K562 (cell line): Measurements from ENCODE around the gene CYP2W1. TPM values are rescaled to one million over a fixed set of nuclear protein-coding genes. Genes with fewer than 3 reads are reported as not detected.

Source experiments
- ATAC-seq: fragments of 200-7000 bp; cut with Tn5 transposase; 3 replicates; pipeline ENCODE4 v1.9.1; 2020; ENCODE audit warnings: moderate library complexity
- BruUV-seq: library from RNA; stranded (reverse); fragments of 400-500 nt; replicated peaks from 2 replicates; lab custom pipeline; 2021; lab: Mats Ljungman, UMichigan
- CTCF ChIA-PET: fragments of 300-600 bp; formaldehyde crosslinking; extraction: SDS; loops from one replicate; lab custom pipeline; 2021; ENCODE audit warnings: low intra/inter-chr PET ratio; lab: Yijun Ruan, JAX
- POLR2A ChIA-PET: fragments of 300-600, 350-650 bp; sonication (Branson Sonifier 250); formaldehyde crosslinking; extraction: SDS; loops from one replicate; lab custom pipeline; 2021; ENCODE audit warnings: antibody characterized with exemption, inconsistent platforms; lab: Yijun Ruan, JAX
- DNase-seq, 4 experiments: peaks; one replicate each; pipeline versions ENCODE4 v3.0.0 to v3.0.0-alpha.2; 2011 to 2018; ENCODE audit warnings: low spot score in 3 of 4, mixed read lengths in 3 of 4; ENCODE audit errors: extremely low read depth in 1 of 4
- FAIRE-seq: peaks from 2 replicates; lab custom pipeline; 2011; peaks lifted over from hg19 to GRCh38; lab: Jason Lieb, UNC
- H2AFZ ChIP-seq: 2 replicates; pipeline ENCODE4 v1.6.0; 2011; ENCODE audit warnings: low read depth, low read length, control low read depth, inconsistent platforms
- H3K27ac ChIP-seq: fragments of 200-600 bp; 3 replicates; pipeline ENCODE4 v1.8.0; 2011; ENCODE audit warnings: low read depth, mild to moderate bottlenecking, control low read depth, inconsistent platforms, low read length, moderate library complexity, mixed read lengths; ENCODE audit errors: extremely low read depth
- H3K27me3 ChIP-seq, 2 experiments: fragments of 300-600 bp in 1 of 2; 2 replicates in 1 of 2; 3 replicates in 1 of 2; pipeline versions ENCODE4 v1.6.0 to v1.8.0; 2011; ENCODE audit warnings: inconsistent platforms in 2 of 2, low read length in 2 of 2, mild to moderate bottlenecking in 1 of 2, mixed read lengths in 1 of 2, moderate library complexity in 1 of 2; ENCODE audit not compliant: control insufficient read depth in 2 of 2, insufficient read depth in 2 of 2
- H3K36me3 ChIP-seq: fragments of 300-600 bp; 3 replicates; pipeline ENCODE4 v1.8.0; 2011; ENCODE audit warnings: mild to moderate bottlenecking, low read length, inconsistent platforms; ENCODE audit not compliant: control insufficient read depth, insufficient read depth
- H3K4me1 ChIP-seq, 2 experiments: fragments of 200-600 bp in 1 of 2; replicated peaks in 1 of 2; 2 replicates in 1 of 2; 3 replicates in 1 of 2; pipeline versions ENCODE4 v1.5.1 to v1.8.0; 2011; ENCODE audit warnings: inconsistent platforms in 2 of 2, low read length in 2 of 2, mild to moderate bottlenecking in 1 of 2, mixed read lengths in 1 of 2, moderate library complexity in 1 of 2; ENCODE audit not compliant: control insufficient read depth in 2 of 2, insufficient read depth in 2 of 2
- H3K4me2 ChIP-seq: 2 replicates; pipeline ENCODE4 v1.6.1; 2011; ENCODE audit warnings: low read length, control low read depth, inconsistent platforms, mixed read lengths; ENCODE audit not compliant: insufficient read depth
- H3K4me3 ChIP-seq: fragments of 200-600 bp; sonication (generic), shearing (Covaris generic); 2 replicates; pipeline ENCODE4 v1.5.1; 2016; ENCODE audit warnings: control low read depth, inconsistent platforms
- H3K79me2 ChIP-seq: fragments of 200-600 bp; 3 replicates; pipeline ENCODE4 v1.8.0; 2011; ENCODE audit warnings: low read length, inconsistent platforms; ENCODE audit not compliant: control insufficient read depth, insufficient read depth
- H3K9ac ChIP-seq, 2 experiments: 2 replicates each; pipeline versions ENCODE4 v1.6.0 to v1.6.1; 2011; ENCODE audit warnings: low read depth in 2 of 2, low read length in 2 of 2, control low read depth in 1 of 2, inconsistent platforms in 1 of 2, mild to moderate bottlenecking in 1 of 2, mixed read lengths in 1 of 2; ENCODE audit not compliant: insufficient read depth in 1 of 2
- H3K9me1 ChIP-seq: one replicate; pipeline ENCODE4 v1.6.0; 2011; ENCODE audit warnings: inconsistent platforms, mild to moderate bottlenecking, low read length, moderate library complexity; ENCODE audit not compliant: control insufficient read depth, insufficient read depth
- H3K9me3 ChIP-seq: replicated peaks from 2 replicates; pipeline ENCODE4 v1.5.1; 2011; ENCODE audit warnings: low read depth, low read length, inconsistent platforms; ENCODE audit not compliant: control insufficient read depth, insufficient read depth
- H4K20me1 ChIP-seq: replicated peaks from 2 replicates; pipeline ENCODE4 v1.6.1; 2011; ENCODE audit warnings: low read length, inconsistent platforms, mixed read lengths; ENCODE audit not compliant: control insufficient read depth, insufficient read depth
- GTF3C2 ChIP-seq: IDR thresholded peaks from 3 replicates; pipeline ENCODE4 v1.6.1; 2011; ENCODE audit warnings: borderline replicate concordance, mild to moderate bottlenecking, moderate library complexity; ENCODE audit not compliant: insufficient read length; ENCODE audit errors: extremely low read depth
- ZBTB33 ChIP-seq: sonication (generic); formaldehyde crosslinking; IDR thresholded peaks from 2 replicates; pipeline ENCODE4 v1.8.1; 2023; ENCODE audit warnings: mild to moderate bottlenecking, missing genetic modification reagents
- WGBS: fragments of 100-300 bp; shearing (Covaris generic); methylation state at CpG from one replicate; pipeline ENCODE4 v1.1.6; 2016; ENCODE audit warnings: low coverage, mixed read lengths; ENCODE audit not compliant: insufficient coverage; ENCODE audit errors: missing lambda C conversion rate; 5-methylcytosine and 5-hydroxymethylcytosine counted together
- in situ Hi-C: fragments of 300-500 bp; cut with MboI; formaldehyde crosslinking; loops from 4 replicates; pipeline ENCODE4 v1.15.0; 2018; ENCODE audit warnings: inconsistent platforms, mixed read lengths
- intact Hi-C: fragments of 100-400 bp; cut with micrococcal nuclease; formaldehyde crosslinking; loops from 2 replicates; pipeline ENCODE4 v1.14.2; 2022
- polyA plus RNA-seq, 8 experiments: library from polyadenylated mRNA; depleted of rRNA in 4 of 8; stranded (reverse) in 5 of 8; unstranded in 3 of 8; fragments of >200 nt; fragmentation: Nextera tagmentation in 2 of 8; fragmentation: Illumina TruSeq in 1 of 8; extraction: Ambion mirVana in 2 of 8; extraction: Trizol in 1 of 8; gene quantifications; 2 replicates each; pipeline versions ENCODE4 v1.2.1 to v1.2.3, GENCODE V29; 2011 to 2014; ENCODE audit warnings: inconsistent platforms in 1 of 8, missing spikeins in 1 of 8
- total RNA-seq, 7 experiments: library from RNA; depleted of rRNA in 6 of 7; stranded (reverse); fragments of >200 nt in 6 of 7; fragmentation: Illumina TruSeq in 2 of 7; extraction: Trizol in 2 of 7; gene quantifications; 2 replicates each; pipeline versions ENCODE4 v1.2.1 to v1.2.3, GENCODE V29; 2011 to 2021; ENCODE audit warnings: low replicate concordance in 1 of 7

CYP2W1 gene
- total and polyA plus RNA-seq, 9 of the 15 experiments (the other 6 are each of a cell fraction or from before 2014, with no cell fraction given) = not detected

GRCh38 chr7:1032536-1033181, 49.7 kb downstream of the CYP2W1 start:
- H4K20me1 ChIP-seq = no peaks in the 10 kb centered on the region
- FAIRE-seq (no peak), ATAC-seq (no peak), DNase-seq (no peak)
- POLR2A ChIA-PET = no interaction called here
- in situ Hi-C loops (no loop called here), intact Hi-C loops (no loop called here)
- peaks cover 17% of the 10 kb centered on the region for H3K79me2 ChIP-seq
- TF ChIP-seq GTF3C2 = no peak
- TF ChIP-seq ZBTB33 (CRISPR knock-in tag) = 0 out of 2 replicates have a peak, but pooled peaks have one; percentile 42
- H3K9me1 ChIP-seq = no peaks in the 10 kb centered on the region
- CTCF ChIA-PET = no interaction called here
- no peaks in the 10 kb centered on the region for H3K36me3 ChIP-seq
- no peaks in the 10 kb centered on the region for H3K27me3 ChIP-seq
- H3K27ac ChIP-seq = no peak overlapping the region
- 90% methylated on average over 18 of the region's 25 CpGs for WGBS
- no TSS peak for BruUV-seq
- no peak overlapping the region for H3K4me3 ChIP-seq
- peaks cover 13 to 48% of the 10 kb centered on the region in 2 experiments for H3K4me1 ChIP-seq
- no peaks in the 10 kb centered on the region for H3K9me3 ChIP-seq
- no peak overlapping the region; a peak in 1 of 4 replicates for H3K9ac ChIP-seq
- H3K4me2 ChIP-seq = no peak overlapping the region
- H2AFZ ChIP-seq = no peak overlapping the region
